Muscle of leg (tissue), 11 donors: ENCODE results near the gene ZCCHC8. TPM values are rescaled to one million over a fixed set of nuclear protein-coding genes. Genes with fewer than 3 reads are reported as not detected.
"Not testable (repeated sequence)": the region's sequence is repeated elsewhere in the genome, so short reads cannot be mapped to it uniquely, and the experiment has no call there.

Experiments
- DNase-seq: peaks from one replicate; pipeline ENCODE4 v3.0.0; 2013
- H3K27ac ChIP-seq: one replicate; pipeline ENCODE4 v1.5.1; 2013; ENCODE audit warnings: mild to moderate bottlenecking, low read length, control low read depth
- H3K27me3 ChIP-seq: one replicate; pipeline ENCODE4 v1.6.1; 2013; ENCODE audit warnings: low read length; ENCODE audit not compliant: control insufficient read depth, insufficient read depth
- H3K36me3 ChIP-seq: one replicate; pipeline ENCODE4 v1.6.1; 2013; ENCODE audit warnings: low read length; ENCODE audit not compliant: control insufficient read depth, insufficient read depth
- H3K4me1 ChIP-seq: one replicate; pipeline ENCODE4 v1.6.1; 2013; ENCODE audit warnings: low read length; ENCODE audit not compliant: control insufficient read depth, insufficient read depth
- H3K4me3 ChIP-seq: one replicate; pipeline ENCODE4 v1.5.1; 2013; ENCODE audit warnings: low read length, control low read depth
- H3K9me3 ChIP-seq: replicated peaks from 2 replicates; pipeline ENCODE4 v1.6.1; 2013; ENCODE audit warnings: low read depth, low read length; ENCODE audit not compliant: control insufficient read depth
- WGBS: methylation state at CpG from one replicate; pipeline ENCODE4 v1.1.5; 2013; ENCODE audit warnings: missing lambda C conversion rate; ENCODE audit not compliant: insufficient coverage; 5-methylcytosine and 5-hydroxymethylcytosine counted together
- polyA plus RNA-seq, 8 donors: library from polyadenylated mRNA; unstranded; fragments of 120-200 nt; gene quantifications; one replicate each; pipeline versions ENCODE4 v1.2.1 to v1.2.3, GENCODE V29; 2013; ENCODE audit warnings: inconsistent platforms in 1 of 8, low replicate concordance in 1 of 8; ENCODE audit not compliant: insufficient read length in 8 of 8, insufficient read depth in 1 of 8
- total RNA-seq: library from RNA; stranded (reverse); fragments of 120-200 nt; gene quantifications from one replicate; pipeline ENCODE4 v1.2.4, GENCODE V29; 2013

Gene ZCCHC8
- total and polyA plus RNA-seq, 9 donors, result 20.7 to 28.0 (median 22.1) TPM

DNA sequence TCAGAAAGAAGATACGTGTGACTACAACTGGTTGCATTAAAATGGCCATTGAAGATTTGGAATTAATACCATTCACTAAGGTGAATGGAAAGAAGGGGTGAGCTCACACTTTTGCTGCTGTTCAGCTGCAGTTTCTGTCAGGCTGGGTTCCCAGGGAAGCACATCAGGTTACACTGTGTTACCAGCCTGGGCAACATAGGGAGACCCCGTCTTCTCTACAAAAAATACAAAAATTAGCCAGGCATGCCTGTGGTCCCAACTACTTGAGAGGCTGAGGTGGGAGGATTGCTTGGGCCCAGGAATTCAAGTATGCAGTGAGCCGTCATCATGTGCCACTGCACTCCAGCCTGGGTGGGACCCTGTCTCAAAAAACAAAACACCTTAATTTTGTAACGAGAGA, 12.9 kb upstream of the ZCCHC8 start:
- H3K27ac ChIP-seq, result no peak overlapping the region
- no peak overlapping the region for H3K4me3 ChIP-seq
- no CpG with 5 or more reads among the region's 4 CpGs for WGBS
- no peaks in the 10 kb centered on the region for H3K4me1 ChIP-seq
- H3K36me3 ChIP-seq, result peaks cover 71% of the 10 kb centered on the region
- DNase-seq, result no peak
- H3K9me3 ChIP-seq, result no peaks in the 10 kb centered on the region
- H3K27me3 ChIP-seq, result no peaks in the 10 kb centered on the region

DNA sequence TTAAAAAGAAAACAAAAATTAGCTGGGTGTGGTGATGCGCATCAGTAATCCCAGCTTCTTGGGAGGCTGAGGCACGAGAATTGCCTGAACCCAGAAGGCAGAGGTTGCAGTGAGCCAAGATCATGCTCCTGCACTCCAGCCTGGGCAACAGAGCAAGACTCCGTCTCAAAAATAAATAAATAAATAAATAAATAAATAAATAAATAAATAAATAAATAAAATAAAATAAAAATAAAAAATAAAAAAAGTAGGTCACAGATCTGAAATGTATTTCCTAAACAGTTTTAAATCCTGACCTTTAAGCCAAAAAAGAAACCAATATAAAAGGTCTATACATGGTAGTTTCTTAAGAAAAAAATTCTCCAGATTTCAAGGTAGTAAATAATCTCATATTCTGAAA, 12.3 kb upstream of the ZCCHC8 start:
- not testable (repeated sequence) for H3K4me3 ChIP-seq, H3K27ac ChIP-seq, H3K27me3 ChIP-seq, DNase-seq, H3K9me3 ChIP-seq, H3K4me1 ChIP-seq
- no CpG with 5 or more reads among the region's 3 CpGs for WGBS
- H3K36me3 ChIP-seq, result peaks cover 73% of the 10 kb centered on the region

DNA sequence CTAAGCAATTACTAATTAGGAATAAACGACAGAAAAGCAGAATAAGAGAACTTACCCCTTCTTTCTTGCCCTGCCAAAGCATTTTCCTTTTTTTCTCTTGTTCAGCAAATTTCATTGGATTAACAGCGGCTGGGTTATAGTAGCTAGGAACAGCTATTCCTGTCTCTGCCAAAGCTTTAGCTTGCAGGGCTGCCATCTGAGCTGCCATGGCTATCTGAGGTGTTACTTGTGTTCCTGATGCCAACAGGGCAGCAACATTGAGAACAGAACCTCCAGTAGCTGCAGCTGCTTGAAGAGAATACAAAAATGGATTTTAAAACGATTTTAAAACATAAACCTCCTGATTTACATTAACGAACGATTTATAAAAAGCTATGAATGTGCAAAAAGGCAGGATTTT, 7.4 kb upstream of the ZCCHC8 start:
- H3K9me3 ChIP-seq, result no peaks in the 10 kb centered on the region
- H3K4me1 ChIP-seq, result no peaks in the 10 kb centered on the region
- WGBS, result no CpG with 5 or more reads among the region's 5 CpGs
- H3K36me3 ChIP-seq, result peaks cover 78% of the 10 kb centered on the region
- H3K4me3 ChIP-seq, result no peak overlapping the region
- DNase-seq, result no peak
- H3K27me3 ChIP-seq, result no peaks in the 10 kb centered on the region
- no peak overlapping the region for H3K27ac ChIP-seq

DNA sequence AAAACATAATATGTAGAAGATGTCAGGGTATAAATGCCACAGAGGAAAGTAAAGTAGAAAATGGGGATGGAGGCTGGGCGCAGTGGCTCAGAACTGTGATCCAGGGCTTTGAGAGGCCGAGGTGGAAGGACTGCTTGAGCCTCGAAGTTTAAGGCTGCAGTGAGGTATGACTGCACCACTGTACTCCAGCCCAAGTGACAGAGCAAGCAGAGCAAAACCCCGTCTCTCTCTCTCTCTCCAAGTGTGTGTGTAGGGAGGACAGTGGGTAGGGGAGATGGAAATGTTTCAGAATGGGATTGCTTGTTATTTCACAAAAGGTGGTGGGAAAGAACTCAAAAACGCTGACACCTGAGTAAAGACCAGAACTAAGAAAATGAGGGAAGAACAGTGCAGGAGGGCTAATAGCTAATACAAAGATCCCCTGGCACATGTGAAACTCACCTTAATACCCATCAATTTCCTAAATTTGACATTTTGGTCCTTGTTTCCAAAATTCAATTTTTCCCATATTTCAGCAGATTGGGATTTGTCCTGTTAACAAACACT, 5.7 kb upstream of the ZCCHC8 start:
- peaks cover 65% of the 10 kb centered on the region for H3K36me3 ChIP-seq
- no peaks in the 10 kb centered on the region for H3K4me1 ChIP-seq
- no peak for DNase-seq
- no peak overlapping the region for H3K27ac ChIP-seq
- no peaks in the 10 kb centered on the region for H3K27me3 ChIP-seq
- H3K4me3 ChIP-seq, result no peak overlapping the region
- H3K9me3 ChIP-seq, result no peaks in the 10 kb centered on the region
- 91% methylated on average over 1 of the region's 5 CpGs for WGBS

DNA sequence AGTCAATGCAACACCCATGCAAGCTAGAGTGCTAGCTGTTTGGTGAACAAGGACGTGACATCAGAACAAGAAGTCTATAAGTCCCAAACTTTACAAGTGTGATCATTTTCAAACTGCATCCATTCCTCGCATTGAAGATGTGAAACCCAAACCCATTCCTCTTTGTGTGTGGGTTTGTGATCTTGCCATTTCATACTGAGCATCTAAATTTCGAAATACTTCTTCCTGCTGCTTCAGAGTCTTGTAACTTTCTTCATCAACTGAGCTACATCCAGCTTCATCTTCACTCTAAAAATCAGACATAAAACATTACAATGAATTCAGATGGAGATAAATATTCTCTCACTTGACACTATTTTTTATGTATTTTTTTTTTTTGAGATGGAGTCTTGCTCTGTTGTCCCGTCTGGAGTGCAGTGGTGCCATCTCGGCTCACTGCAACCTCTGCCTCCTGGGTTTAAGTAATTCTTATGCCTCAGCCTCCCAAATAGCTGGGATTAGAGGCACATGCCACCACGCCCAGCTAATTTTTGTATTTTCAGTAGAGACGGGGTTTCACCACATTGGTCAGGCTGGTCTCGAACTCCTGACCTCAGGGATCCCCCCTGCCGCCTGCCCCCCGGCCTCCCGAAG, 4.8 kb upstream of the ZCCHC8 start:
- 74% methylated on average over 3 of the region's 11 CpGs for WGBS
- no peak for DNase-seq
- Histone ChIP-seq H3K9me3 (no peaks in the 10 kb centered on the region), H3K36me3 (peaks cover 59% of the 10 kb centered on the region), H3K4me3 (no peak overlapping the region), H3K27me3 (no peaks in the 10 kb centered on the region), H3K4me1 (peaks cover 5% of the 10 kb centered on the region), H3K27ac (no peak overlapping the region)

DNA sequence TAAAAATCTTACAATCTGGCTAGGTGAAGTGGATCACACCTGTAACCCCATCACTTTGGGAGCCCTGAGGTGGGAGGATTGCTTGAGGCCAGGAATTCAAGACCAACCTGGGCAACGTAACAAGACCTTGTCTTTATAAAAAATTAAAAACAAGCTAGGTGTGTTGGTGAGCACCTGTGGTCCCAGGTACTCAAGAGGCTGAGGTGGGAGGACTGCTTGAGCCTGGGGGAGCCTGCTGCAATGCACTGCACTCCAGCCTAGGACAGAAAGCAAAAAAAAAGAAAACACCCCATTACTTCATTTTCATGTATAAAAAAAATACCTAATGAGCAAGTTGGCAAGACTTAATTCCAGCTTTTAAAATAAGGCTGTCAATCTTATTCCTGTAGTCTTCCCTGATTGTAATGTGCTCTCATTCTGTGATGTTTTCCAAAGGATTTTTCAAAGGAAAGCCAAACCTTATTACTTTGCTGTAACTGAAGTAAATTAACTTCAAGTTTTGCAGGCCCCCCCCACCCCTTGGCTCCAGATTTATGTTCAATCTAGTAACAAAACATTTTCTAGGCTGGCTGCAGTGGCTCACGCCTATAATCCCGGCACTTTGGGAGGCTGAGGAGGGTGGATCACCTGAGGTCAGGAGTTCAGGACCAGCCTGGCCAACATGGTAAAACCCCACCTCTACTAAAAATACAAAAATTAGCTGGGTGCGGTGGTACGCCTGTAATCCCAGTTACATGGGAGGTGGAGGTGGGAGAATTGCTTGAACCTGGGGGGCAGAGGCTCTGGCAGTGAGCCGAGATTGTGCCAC, 3.3 kb upstream of the ZCCHC8 start:
- H3K9me3 ChIP-seq, result no peaks in the 10 kb centered on the region
- no peak overlapping the region for H3K27ac ChIP-seq
- no peak for DNase-seq
- WGBS, result no CpG with 5 or more reads among the region's 6 CpGs
- no peak overlapping the region for H3K4me3 ChIP-seq
- peaks cover 8% of the 10 kb centered on the region for H3K4me1 ChIP-seq
- peaks cover 46% of the 10 kb centered on the region for H3K36me3 ChIP-seq
- no peaks in the 10 kb centered on the region for H3K27me3 ChIP-seq

DNA sequence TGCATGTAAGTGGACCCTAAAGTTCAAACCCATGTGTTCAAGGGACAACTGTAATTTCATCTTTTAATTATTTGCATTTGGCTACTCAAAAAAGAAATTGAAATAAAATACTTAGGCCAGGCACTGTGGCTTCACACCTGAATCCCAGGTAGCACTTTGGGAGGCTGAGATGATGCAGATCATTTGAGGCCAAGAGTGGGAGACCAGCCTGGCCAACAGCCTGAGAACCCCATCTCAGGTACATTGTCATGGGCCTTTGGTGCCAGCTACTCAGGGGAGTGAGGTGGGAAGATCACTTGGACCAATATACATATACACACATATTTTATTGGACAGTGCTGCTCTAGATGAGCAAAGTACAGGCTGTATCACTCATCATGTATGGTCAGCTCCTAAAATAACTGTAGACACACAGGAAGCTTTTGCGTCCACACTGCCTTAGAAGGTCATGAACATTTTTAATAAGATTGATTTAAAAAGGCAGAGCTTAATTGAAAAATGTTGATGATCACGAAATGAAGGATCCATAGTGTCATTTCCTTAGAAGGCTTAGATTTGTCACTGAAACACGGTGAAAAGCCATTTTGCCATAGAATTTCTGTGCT, 2.5 kb upstream of the ZCCHC8 start:
- Histone ChIP-seq H3K4me1 (peaks cover 9% of the 10 kb centered on the region), H3K36me3 (peaks cover 39% of the 10 kb centered on the region), H3K4me3 (no peak overlapping the region), H3K27ac (no peak overlapping the region), H3K27me3 (no peaks in the 10 kb centered on the region), H3K9me3 (no peaks in the 10 kb centered on the region)
- 100% methylated on average over 1 of the region's 3 CpGs for WGBS
- DNase-seq, result no peak

DNA sequence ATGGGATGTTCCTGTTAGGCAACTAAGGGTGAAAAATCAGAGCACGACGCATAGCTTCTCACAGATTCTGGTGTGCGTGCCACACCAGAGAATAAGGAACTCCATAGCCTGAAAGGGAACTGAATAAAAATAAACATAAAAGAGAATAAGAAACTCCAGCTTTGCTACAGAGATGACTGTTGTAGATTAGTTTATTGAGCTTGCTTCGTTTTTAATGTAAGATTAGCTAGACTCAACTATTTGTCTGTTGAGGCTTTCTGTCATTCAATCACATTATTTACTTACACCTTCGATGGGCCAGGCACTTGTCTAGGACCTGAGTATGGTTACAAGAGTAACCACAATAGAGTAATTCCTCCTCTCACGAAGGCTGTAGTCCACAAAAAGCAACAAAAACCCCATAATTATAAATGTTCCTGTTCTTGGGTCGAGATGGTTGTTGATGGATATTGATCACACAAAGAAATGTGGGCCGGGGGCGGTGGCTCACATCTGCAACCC, 807 bp upstream of the ZCCHC8 start:
- DNase-seq, result no peak
- no peaks in the 10 kb centered on the region for H3K27me3 ChIP-seq
- 100% methylated on average over 1 of the region's 9 CpGs for WGBS
- H3K9me3 ChIP-seq, result no peaks in the 10 kb centered on the region
- H3K4me3 ChIP-seq, result peak overlapping the region; percentile 81
- H3K36me3 ChIP-seq, result peaks cover 32% of the 10 kb centered on the region
- peaks cover 11% of the 10 kb centered on the region for H3K4me1 ChIP-seq
- peak overlapping the region; percentile 99 for H3K27ac ChIP-seq

DNA sequence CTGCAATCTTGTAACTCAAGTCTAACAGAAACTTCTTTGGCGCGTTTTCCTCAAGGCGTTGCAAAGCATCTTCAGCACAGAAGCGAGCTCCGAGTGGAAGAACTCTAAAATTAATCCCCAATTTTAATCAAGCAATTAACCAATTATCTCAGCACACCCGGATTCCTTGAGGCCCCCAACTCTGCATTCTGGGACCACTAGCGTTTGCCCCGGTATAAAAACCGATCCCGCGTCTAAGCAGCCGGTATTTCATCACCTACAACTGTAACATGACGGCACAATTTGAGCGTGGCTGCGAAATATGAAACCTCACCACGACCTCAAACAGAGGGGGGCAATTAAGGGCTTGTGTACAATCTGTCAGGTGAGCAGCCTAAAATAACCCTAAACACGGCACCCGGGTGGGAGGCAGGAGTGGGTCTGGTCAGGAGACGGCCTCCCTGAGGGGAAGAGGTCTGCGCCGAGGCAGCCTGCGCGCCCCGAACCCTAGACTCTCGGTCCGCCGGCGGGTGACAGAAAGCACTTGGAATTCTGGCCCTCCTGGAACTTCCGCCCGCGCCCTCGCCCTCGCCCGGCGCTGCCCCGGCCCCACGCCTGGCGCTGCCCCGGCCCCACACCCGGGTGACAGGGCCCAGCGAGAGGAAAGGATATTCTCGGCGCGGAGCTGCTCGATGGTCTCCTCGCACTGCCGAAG, 594 bp downstream of the ZCCHC8 start:
- DNase-seq, result peak; percentile 85
- Histone ChIP-seq H3K36me3 (peaks cover 27% of the 10 kb centered on the region), H3K27ac (peak overlapping the region; percentile 99), H3K4me3 (peak overlapping the region; percentile 81), H3K4me1 (peaks cover 11% of the 10 kb centered on the region), H3K27me3 (no peaks in the 10 kb centered on the region), H3K9me3 (no peaks in the 10 kb centered on the region)
- 0% methylated on average over 41 of the region's 47 CpGs for WGBS
